Measurements from ENCODE around the gene FREY1.
A peak's percentile ranks its signal among the peaks of the same experiment; 100 is the strongest.
"Not testable (repeated sequence)": the region's sequence is repeated elsewhere in the genome, so short reads cannot be mapped to it uniquely, and the experiment has no call there.

Gene FREY1

DNA sequence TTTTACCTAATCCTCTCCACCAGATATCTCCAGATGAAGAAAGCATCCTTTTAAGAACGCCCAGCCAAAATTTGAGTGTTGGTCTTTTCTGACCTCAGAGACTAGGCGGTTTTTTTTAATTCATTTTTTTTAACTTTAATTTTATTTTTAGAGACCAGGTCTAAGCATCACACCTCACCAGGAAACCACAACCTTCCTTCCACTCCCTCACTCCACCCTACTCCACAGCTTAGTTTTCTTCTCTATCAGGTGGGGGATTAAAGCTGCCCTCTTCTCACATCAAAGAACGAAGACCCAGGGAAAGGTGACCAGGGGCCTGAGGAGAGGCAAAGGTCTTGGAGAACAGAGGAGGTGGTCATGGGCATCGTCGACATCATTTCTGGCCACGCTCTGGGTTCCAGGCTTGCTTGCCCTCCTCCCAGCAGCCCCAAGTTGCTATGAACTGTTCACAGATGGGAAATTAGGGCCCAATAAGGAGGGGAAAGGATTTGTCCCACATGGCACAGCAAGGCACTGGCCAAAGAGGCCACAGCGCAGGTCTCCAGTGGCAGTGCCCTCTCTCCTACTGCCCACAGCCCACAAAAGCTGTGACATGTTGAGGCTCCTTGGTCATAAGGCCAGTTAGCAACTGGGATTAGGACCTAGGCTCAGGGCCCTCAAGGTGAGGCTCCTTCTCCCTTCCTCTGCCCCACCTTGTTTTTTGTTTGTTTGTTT, 12.0 kb upstream of the FREY1 start:
- DNase-seq = no peak
- in situ Hi-C loops (cut with HindIII; ENCODE audit: low pct_ligation_motif_present, low pct_unique_long_range_greater_than_20kb, low sequenced_read_pairs) = no loop called here

DNA sequence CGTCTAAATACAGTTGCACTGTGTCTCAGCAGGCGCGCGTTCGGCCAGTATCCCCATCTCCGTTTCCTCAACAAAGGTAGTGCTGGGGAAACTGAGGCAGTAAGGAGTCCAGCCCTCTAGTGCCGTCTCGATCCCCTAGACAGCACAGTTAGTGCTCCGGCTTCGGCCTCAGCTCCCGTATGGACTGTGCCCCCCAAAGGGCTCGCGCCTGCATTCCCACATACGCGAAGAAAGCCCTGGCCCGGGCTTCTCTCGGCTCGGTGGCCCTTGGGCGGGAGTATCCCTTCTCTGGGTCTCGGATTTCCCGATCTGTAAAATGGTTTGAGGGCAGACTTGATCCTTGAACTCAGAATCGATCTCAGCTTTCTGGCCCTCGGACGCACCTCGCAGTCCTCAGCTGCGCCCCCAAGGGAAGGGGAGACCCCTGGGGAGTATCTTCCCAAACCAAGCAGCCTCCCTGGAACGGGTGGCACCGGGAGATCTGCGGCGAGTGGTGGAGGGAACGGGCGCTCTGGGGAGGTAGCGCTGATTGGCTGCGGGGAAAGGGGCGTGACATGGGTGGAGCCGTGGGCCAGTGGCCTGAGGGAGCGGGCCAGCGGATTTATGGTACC, 11.4 kb upstream of the FREY1 start:
- in situ Hi-C loops (cut with HindIII; ENCODE audit: low pct_ligation_motif_present, low pct_unique_long_range_greater_than_20kb, low sequenced_read_pairs) = no loop called here
- DNase-seq = peak; percentile 77

GRCh38 chr11:45917623-45918330, 10.7 kb upstream of the FREY1 start, which contains the start of gene PEX16:
Gene PEX16 (minus strand): TSS chr11:45917877. CDS start chr11:45917811, 66 bp downstream.
- in situ Hi-C loops (cut with HindIII; ENCODE audit: low pct_ligation_motif_present, low pct_unique_long_range_greater_than_20kb, low sequenced_read_pairs) = no loop called here
- DNase-seq = peak; percentile 97

- DNase-seq = peak; percentile 8
- in situ Hi-C loops (cut with HindIII; ENCODE audit: low pct_ligation_motif_present, low pct_unique_long_range_greater_than_20kb, low sequenced_read_pairs) = no loop called here
These were observed 10.2 kb upstream of the FREY1 start for GRCh38 chr11:45917286-45917622.

DNA sequence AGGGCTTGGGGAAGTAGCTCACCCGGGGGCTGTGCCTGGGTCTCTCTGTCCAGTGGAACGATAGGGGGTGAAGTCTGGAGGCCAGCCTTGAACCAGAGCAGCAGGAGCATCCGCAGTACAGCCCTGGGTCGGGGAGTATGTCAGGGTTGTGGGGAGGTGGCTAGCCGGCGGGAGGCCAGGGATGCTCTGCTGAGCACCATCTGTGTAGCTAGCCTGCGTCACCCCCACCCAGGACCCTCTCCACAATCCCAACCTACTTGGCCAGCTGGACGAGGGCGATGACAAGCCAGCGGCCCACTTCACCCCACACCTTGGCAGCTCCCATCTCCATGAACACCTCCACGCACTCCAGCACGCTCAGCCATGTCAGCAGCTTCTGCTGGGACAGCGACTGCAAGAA, 8.4 kb upstream of the FREY1 start:
- DNase-seq = no peak
- in situ Hi-C loops (cut with HindIII; ENCODE audit: low pct_ligation_motif_present, low pct_unique_long_range_greater_than_20kb, low sequenced_read_pairs) = no loop called here

- in situ Hi-C loops (cut with HindIII; ENCODE audit: low pct_ligation_motif_present, low pct_unique_long_range_greater_than_20kb, low sequenced_read_pairs) = no loop called here
These were observed 7.0 kb upstream of the FREY1 start for GRCh38 chr11:45913942-45914635.

DNA sequence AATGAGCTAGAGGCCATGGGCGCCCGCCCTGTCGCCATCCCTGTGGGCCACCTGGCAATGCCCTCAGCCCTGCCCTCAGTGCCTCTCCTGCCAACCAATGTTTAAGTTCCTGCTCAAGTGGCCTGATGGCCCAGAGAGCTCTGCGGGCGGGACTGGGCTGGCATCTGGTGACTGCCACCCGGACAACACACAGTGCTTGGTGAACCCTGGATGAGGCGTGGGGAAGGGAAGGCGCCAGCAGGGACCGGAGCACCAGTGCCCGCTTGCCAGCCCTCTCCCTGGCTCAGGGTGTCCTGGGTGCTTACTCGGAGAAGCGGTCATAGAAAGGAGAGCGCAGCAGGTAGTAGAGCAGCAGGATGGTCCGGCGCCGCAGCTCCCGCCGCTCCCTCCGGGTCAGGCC, 6.4 kb upstream of the FREY1 start:
- no peak for DNase-seq
- in situ Hi-C loops (cut with HindIII; ENCODE audit: low pct_ligation_motif_present, low pct_unique_long_range_greater_than_20kb, low sequenced_read_pairs) = no loop called here

More at GRCh38 chr11:45913942-45914635, 7.0 kb upstream of the FREY1 start:
- DNase-seq = no peak

GRCh38 chr11:45910623-45911022, 3.6 kb upstream of the FREY1 start:
- in situ Hi-C loops (cut with HindIII; ENCODE audit: low pct_ligation_motif_present, low pct_unique_long_range_greater_than_20kb, low sequenced_read_pairs) = no loop called here
- DNase-seq = no peak

DNA sequence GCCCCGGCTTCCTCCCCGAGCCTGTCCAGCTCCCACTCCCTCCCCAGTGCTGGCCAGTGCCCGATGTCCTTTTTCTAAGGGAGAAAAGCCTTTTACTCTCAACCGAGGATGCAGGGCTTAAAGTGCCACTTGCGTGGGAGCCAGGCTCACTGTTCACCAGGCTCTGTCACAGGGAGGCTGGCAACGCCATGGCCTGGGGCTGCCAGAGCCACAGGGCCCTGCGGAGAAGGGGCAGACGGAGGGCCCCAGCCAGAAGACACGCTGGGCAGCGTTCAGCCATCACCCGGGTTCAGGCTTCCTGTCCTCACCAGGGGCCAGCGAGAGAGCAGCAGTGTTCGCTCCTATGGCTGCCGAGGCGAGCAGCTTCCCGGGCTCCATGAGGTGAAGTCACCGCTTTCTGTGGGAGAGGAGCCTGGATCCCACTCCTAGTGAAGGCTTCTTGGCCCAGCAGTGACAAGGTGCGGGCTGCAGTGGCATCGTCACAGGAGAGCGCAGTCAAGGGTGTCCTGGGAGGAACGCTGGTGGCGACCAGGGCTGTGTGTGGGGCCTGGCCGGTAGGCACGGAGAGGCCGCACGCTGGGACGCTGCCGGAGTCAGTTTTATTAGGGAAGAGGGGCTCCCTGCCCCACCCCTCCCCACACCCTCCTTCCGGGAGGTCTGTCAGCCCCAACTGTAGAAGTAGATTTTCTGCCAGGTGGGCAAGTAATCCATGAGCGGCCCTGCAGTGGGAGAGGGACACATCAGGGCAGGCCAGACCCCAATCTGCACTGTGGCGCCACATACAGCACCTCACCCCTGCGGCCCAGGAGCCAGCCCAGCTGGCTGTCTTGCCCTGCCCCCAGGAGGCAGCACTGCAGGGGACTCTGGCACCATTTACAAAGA, 2.8 kb upstream of the FREY1 start:
- in situ Hi-C loops (cut with HindIII; ENCODE audit: low pct_ligation_motif_present, low pct_unique_long_range_greater_than_20kb, low sequenced_read_pairs) = no loop called here
- no peak for DNase-seq

GRCh38 chr11:45907911-45908370, 870 bp upstream of the FREY1 start:
- no peak for DNase-seq
- in situ Hi-C loops (cut with HindIII; ENCODE audit: low pct_ligation_motif_present, low pct_unique_long_range_greater_than_20kb, low sequenced_read_pairs) = no loop called here

DNA sequence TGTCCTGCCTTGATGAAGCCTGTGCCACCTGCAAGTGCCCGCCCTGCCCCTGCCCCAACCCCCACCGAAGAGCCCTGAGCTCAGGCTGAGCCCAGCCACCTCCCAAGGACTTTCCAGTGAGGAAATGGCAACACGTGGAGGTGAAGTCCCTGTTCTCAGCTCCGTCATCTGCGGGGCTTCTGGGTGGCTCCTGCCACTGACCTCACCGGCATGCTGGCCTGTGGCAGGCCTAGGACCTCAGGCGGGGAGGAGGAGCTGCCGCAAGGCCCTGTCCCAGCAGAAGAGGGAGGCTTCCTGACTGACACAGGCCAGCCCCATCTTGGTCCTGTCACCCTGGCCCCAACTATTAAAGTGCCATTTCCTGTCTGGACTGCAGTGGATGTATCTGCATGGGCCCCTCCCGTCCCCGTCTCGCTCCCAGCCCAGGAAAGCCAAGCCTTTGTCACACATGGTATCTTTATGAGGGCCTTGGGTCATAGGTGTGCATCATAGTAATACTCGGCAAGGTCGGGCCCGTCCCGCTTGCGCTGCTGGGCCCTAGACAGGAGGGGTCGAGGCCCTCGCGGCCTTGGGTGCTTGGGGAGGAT, 882 bp downstream of the FREY1 start:
- in situ Hi-C loops (cut with HindIII; ENCODE audit: low pct_ligation_motif_present, low pct_unique_long_range_greater_than_20kb, low sequenced_read_pairs) = no loop called here
- no peak for DNase-seq

DNA sequence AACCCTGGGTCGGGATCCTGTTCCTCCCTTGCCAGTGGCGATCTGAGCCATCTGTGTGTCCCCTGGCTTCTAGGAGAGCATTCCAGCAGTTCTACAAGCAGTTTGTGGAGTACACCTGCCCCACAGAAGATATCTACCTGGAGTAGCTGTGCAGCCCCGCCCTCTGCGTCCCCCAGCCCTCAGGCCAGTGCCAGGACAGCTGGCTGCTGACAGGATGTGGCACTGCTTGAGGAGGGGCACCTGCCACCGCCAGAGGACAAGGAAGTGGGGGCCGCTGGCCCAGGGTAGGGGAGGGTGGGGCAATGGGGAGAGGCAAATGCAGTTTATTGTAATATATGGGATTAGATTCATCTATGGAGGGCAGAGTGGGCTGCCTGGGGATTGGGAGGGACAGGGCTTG, 1.5 kb downstream of the FREY1 start:
- in situ Hi-C loops (cut with HindIII; ENCODE audit: low pct_ligation_motif_present, low pct_unique_long_range_greater_than_20kb, low sequenced_read_pairs); DNase-seq: not testable (repeated sequence)

GRCh38 chr11:45905095-45905494, 2.0 kb downstream of the FREY1 start:
- in situ Hi-C loops (cut with HindIII; ENCODE audit: low pct_ligation_motif_present, low pct_unique_long_range_greater_than_20kb, low sequenced_read_pairs) = no loop called here
- DNase-seq = no peak

- in situ Hi-C loops (cut with HindIII; ENCODE audit: low pct_ligation_motif_present, low pct_unique_long_range_greater_than_20kb, low sequenced_read_pairs) = no loop called here
- DNase-seq = no peak
These were observed 2.7 kb downstream of the FREY1 start for GRCh38 chr11:45904309-45904915.

GRCh38 chr11:45902452-45903380, 4.4 kb downstream of the FREY1 start:
- in situ Hi-C loops (cut with HindIII; ENCODE audit: low pct_ligation_motif_present, low pct_unique_long_range_greater_than_20kb, low sequenced_read_pairs) = no loop called here
- DNase-seq = no peak

GRCh38 chr11:45901626-45902025, 5.4 kb downstream of the FREY1 start:
- in situ Hi-C loops (cut with HindIII; ENCODE audit: low pct_ligation_motif_present, low pct_unique_long_range_greater_than_20kb, low sequenced_read_pairs) = no loop called here
- no peak for DNase-seq

All from ACHN (cell line).